ENCODE results near the gene THNSL1.

THNSL1 gene

GRCh38 chr10:25061711-25062449 is 45.5 kb downstream of the THNSL1 start:
- DNase-seq = no peak

GRCh38 chr10:25063157-25063556 is 46.7 kb downstream of the THNSL1 start:
- no peak for DNase-seq

- DNase-seq = no peak
These were observed 47.2 kb downstream of the THNSL1 start for GRCh38 chr10:25063644-25064043.

- DNase-seq = no peak
These were observed 48.0 kb downstream of the THNSL1 start for GRCh38 chr10:25064401-25064800.

- DNase-seq = no peak
These were observed 49.5 kb downstream of the THNSL1 start for GRCh38 chr10:25065761-25066476.

- DNase-seq = no peak
These were observed 52.0 kb downstream of the THNSL1 start for GRCh38 chr10:25068152-25069058.

GRCh38 chr10:25071227-25071626 is 54.8 kb downstream of the THNSL1 start:
- no peak for DNase-seq

GRCh38 chr10:25072786-25073185 is 56.4 kb downstream of the THNSL1 start:
- no peak for DNase-seq

GRCh38 chr10:25075825-25076224 is 59.4 kb downstream of the THNSL1 start:
- no peak for DNase-seq
